ENCODE data around the gene PSEN2. TPM values are rescaled to one million over a fixed set of nuclear protein-coding genes. Genes with fewer than 3 reads are reported as not detected.

PSEN2 gene
- total and polyA plus RNA-seq, 2 donors (not counting 1 experiment from before 2014, with no cell fraction given) = 19.5 to 41.8 TPM

DNA sequence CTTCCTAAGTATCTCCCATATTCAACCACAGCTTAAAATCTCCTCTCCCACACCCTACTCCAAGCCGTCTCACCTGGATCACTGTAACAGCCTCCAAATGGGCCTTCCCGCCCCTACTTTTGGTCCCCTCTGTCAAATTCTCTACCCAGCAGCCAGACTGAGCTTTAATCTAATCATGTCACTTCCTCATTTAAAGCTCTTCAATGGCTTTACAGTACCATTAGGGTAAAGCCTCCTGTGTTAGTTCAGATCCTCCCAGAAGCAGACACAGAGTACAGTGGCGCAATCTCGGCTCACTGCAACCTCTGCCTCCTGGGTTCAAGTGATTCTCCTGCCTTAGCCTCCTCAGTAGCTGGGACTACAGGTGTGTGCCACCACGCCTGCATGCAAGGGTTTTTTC, 46.8 kb upstream of the PSEN2 start:
- Histone ChIP-seq H3K27me3 (ENCODE audit: control insufficient read depth, insufficient read depth, low read length) (no peaks in the 10 kb centered on the region), H3K79me2 (ENCODE audit: control insufficient read depth, insufficient read depth, low read length) (no peaks in the 10 kb centered on the region), H3K4me1 (ENCODE audit: control insufficient read depth, extremely low read depth, insufficient read depth, low read length) (peaks cover 19% of the 10 kb centered on the region), H3K36me3 (ENCODE audit: control insufficient read depth, insufficient read depth, low read length) (no peaks in the 10 kb centered on the region), H3K4me3 (replicated peaks in 1 of 4; ENCODE audit: control extremely low read depth in 1 of 4, insufficient read depth in 1 of 4, low read depth in 3 of 4, low read length in 4 of 4) (no peak overlapping the region), H2AFZ (ENCODE audit: low read length) (no peak overlapping the region), H4K20me1 (ENCODE audit: control insufficient read depth, extremely low read depth, insufficient read depth, low read length) (no peaks in the 10 kb centered on the region), H3K4me2 (ENCODE audit: extremely low read depth, insufficient read depth, low read length) (no peak overlapping the region), H3K27ac (ENCODE audit: insufficient read depth, low read length) (no peak overlapping the region), H3K9me3 (ENCODE audit: control insufficient read depth, insufficient read depth, low read depth, low read length) (no peaks in the 10 kb centered on the region), H3K9ac (ENCODE audit: insufficient read depth, low read length) (no peak overlapping the region)
- DNase-seq (ENCODE audit: low read depth in 2 of 2) = no peak
- TF ChIP-seq, protein P1, sequence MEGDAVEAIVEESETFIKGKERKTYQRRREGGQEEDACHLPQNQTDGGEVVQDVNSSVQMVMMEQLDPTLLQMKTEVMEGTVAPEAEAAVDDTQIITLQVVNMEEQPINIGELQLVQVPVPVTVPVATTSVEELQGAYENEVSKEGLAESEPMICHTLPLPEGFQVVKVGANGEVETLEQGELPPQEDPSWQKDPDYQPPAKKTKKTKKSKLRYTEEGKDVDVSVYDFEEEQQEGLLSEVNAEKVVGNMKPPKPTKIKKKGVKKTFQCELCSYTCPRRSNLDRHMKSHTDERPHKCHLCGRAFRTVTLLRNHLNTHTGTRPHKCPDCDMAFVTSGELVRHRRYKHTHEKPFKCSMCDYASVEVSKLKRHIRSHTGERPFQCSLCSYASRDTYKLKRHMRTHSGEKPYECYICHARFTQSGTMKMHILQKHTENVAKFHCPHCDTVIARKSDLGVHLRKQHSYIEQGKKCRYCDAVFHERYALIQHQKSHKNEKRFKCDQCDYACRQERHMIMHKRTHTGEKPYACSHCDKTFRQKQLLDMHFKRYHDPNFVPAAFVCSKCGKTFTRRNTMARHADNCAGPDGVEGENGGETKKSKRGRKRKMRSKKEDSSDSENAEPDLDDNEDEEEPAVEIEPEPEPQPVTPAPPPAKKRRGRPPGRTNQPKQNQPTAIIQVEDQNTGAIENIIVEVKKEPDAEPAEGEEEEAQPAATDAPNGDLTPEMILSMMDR (conservative IDR thresholded peaks at IDR 0.05 in 1 of 2, IDR thresholded peaks at IDR 0.05 in 1 of 2; ENCODE audit: low read depth in 1 of 2, low read length in 2 of 2) = no peak
- TF ChIP-seq EZH2 (IDR thresholded peaks at IDR 0.05; ENCODE audit: low read length, missing control alignments) = no peak

DNA sequence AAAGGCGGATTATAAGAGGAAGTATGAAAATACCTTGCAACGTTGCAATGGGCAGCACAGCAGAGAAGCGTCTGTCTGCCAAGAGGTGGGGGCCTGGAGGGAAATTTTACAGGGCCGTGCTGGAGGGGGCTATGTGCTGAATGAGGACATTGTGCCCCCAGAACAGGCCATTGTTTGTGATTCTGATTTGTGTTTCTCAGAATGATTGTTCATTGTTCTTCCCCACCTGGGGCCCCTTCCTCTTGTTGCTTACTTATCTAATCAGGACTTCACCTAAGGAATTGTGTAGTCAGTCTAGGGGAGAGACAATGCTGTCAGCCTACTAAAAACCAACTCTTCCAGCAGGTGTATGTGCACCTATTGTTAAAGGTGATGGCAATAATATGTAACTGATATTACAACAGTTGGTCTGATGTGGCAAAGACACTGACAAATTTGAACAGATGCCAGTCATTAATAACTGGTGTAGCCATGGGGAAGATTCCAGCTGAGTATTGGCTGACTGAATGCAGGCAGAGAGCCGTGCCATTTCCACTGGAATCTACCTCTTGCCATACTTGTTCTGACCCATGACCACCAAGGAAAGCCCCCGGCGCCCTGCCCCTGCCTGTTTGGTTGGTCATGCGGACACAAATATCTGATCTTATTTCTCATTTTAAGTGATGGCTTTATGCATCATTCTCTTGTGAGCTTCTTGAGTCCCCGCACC, 45.2 kb upstream of the PSEN2 start:
- no peak for DNase-seq (ENCODE audit: low read depth in 2 of 2)

DNA sequence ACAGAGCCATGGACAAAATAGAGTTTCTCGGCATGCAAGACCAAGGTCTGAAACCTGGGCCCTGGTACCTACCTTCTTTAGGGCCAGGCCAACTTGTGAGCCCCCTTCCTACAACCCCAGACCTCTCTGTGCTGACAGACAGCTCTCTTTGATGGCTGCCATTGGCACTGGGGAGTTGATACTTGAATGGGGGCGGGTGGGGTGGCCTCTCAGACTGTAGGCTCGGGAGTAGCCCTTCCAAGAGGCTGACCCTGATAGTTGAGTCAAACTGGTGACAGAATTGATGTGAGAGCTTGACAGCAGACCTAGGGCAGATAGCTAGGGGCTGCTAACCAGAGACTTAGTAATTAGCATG, 44.7 kb upstream of the PSEN2 start:
- no peak for TF ChIP-seq EZH2 (IDR thresholded peaks at IDR 0.05; ENCODE audit: low read length, missing control alignments)
- TF ChIP-seq, protein P1 (conservative IDR thresholded peaks at IDR 0.05 in 1 of 2, IDR thresholded peaks at IDR 0.05 in 1 of 2; ENCODE audit: low read depth in 1 of 2, low read length in 2 of 2) = no peak
- Histone ChIP-seq H4K20me1 (ENCODE audit: control insufficient read depth, extremely low read depth, insufficient read depth, low read length) (no peaks in the 10 kb centered on the region), H3K4me2 (ENCODE audit: extremely low read depth, insufficient read depth, low read length) (no peak overlapping the region), H3K27me3 (ENCODE audit: control insufficient read depth, insufficient read depth, low read length) (no peaks in the 10 kb centered on the region), H3K79me2 (ENCODE audit: control insufficient read depth, insufficient read depth, low read length) (no peaks in the 10 kb centered on the region), H3K36me3 (ENCODE audit: control insufficient read depth, insufficient read depth, low read length) (no peaks in the 10 kb centered on the region), H3K4me3 (replicated peaks in 1 of 4; ENCODE audit: control extremely low read depth in 1 of 4, insufficient read depth in 1 of 4, low read depth in 3 of 4, low read length in 4 of 4) (no peak overlapping the region), H3K9me3 (ENCODE audit: control insufficient read depth, insufficient read depth, low read depth, low read length) (no peaks in the 10 kb centered on the region), H3K9ac (ENCODE audit: insufficient read depth, low read length) (no peak overlapping the region), H2AFZ (ENCODE audit: low read length) (no peak overlapping the region), H3K4me1 (ENCODE audit: control insufficient read depth, extremely low read depth, insufficient read depth, low read length) (peaks cover 17% of the 10 kb centered on the region), H3K27ac (ENCODE audit: insufficient read depth, low read length) (no peak overlapping the region)
- DNase-seq (ENCODE audit: low read depth in 2 of 2) = no peak

More for the DNA sequence above, 45.2 kb upstream of the PSEN2 start:
- H2AFZ ChIP-seq (ENCODE audit: low read length) = no peak overlapping the region
- no peak overlapping the region for H3K4me2 ChIP-seq (ENCODE audit: extremely low read depth, insufficient read depth, low read length)
- H3K9ac ChIP-seq (ENCODE audit: insufficient read depth, low read length) = no peak overlapping the region
- H3K9me3 ChIP-seq (ENCODE audit: control insufficient read depth, insufficient read depth, low read depth, low read length) = no peaks in the 10 kb centered on the region
- H3K79me2 ChIP-seq (ENCODE audit: control insufficient read depth, insufficient read depth, low read length) = no peaks in the 10 kb centered on the region
- H3K4me3 ChIP-seq (replicated peaks in 1 of 4; ENCODE audit: control extremely low read depth in 1 of 4, insufficient read depth in 1 of 4, low read depth in 3 of 4, low read length in 4 of 4) = no peak overlapping the region
- H3K27ac ChIP-seq (ENCODE audit: insufficient read depth, low read length) = no peak overlapping the region
- H4K20me1 ChIP-seq (ENCODE audit: control insufficient read depth, extremely low read depth, insufficient read depth, low read length) = no peaks in the 10 kb centered on the region
- H3K27me3 ChIP-seq (ENCODE audit: control insufficient read depth, insufficient read depth, low read length) = no peaks in the 10 kb centered on the region
- TF ChIP-seq, protein P1 (conservative IDR thresholded peaks at IDR 0.05 in 1 of 2, IDR thresholded peaks at IDR 0.05 in 1 of 2; ENCODE audit: low read depth in 1 of 2, low read length in 2 of 2) = no peak
- TF ChIP-seq EZH2 (IDR thresholded peaks at IDR 0.05; ENCODE audit: low read length, missing control alignments) = no peak
- H3K36me3 ChIP-seq (ENCODE audit: control insufficient read depth, insufficient read depth, low read length) = no peaks in the 10 kb centered on the region
- H3K4me1 ChIP-seq (ENCODE audit: control insufficient read depth, extremely low read depth, insufficient read depth, low read length) = peaks cover 19% of the 10 kb centered on the region
